HEK293 (cell line): ENCODE measurements around the gene TNFAIP8.

Source experiments
- EGR2 ChIP-seq: fragments of 450-650 bp; formaldehyde crosslinking; IDR thresholded peaks from 2 replicates; pipeline ENCODE4 v1.5.1; 2016; ENCODE audit warnings: low read depth, missing biosample characterization, missing genetic modification characterization
- KLF7 ChIP-seq: fragments of 450-650 bp; formaldehyde crosslinking; IDR thresholded peaks from 2 replicates; pipeline ENCODE4 v1.5.1; 2016; ENCODE audit warnings: missing biosample characterization, missing genetic modification characterization, borderline replicate concordance
- REST ChIP-seq: fragments of 450-650 bp; formaldehyde crosslinking; IDR thresholded peaks from 2 replicates; pipeline ENCODE4 v1.5.1; 2016; ENCODE audit warnings: missing biosample characterization, missing genetic modification characterization
- TCF7L2 ChIP-seq: IDR thresholded peaks from 2 replicates; pipeline ENCODE4 v1.6.1; 2011; ENCODE audit warnings: low read depth, mild to moderate bottlenecking, inconsistent platforms, low read length, moderate library complexity, borderline replicate concordance
- ZBTB44 ChIP-seq: fragments of 450-650 bp; IDR thresholded peaks from 2 replicates; pipeline ENCODE4 v1.5.1; 2018; ENCODE audit warnings: missing biosample characterization, mild to moderate bottlenecking, missing genetic modification characterization
- ZFHX2 ChIP-seq: fragments of 450-650 bp; formaldehyde crosslinking; conservative IDR thresholded peaks from 2 replicates; pipeline ENCODE4 v1.5.1; 2016; ENCODE audit warnings: missing biosample characterization, missing genetic modification characterization
- ZFP41 ChIP-seq: fragments of 450-650 bp; formaldehyde crosslinking; IDR thresholded peaks from 2 replicates; pipeline ENCODE4 v1.5.1; 2016; ENCODE audit warnings: missing biosample characterization, missing genetic modification characterization, borderline replicate concordance
- ZNF133 ChIP-seq: fragments of 450-650 bp; formaldehyde crosslinking; IDR thresholded peaks from 2 replicates; pipeline ENCODE4 v1.5.1; 2016; ENCODE audit warnings: missing biosample characterization, missing genetic modification characterization
- ZNF169 ChIP-seq: fragments of 450-650 bp; formaldehyde crosslinking; IDR thresholded peaks from 2 replicates; pipeline ENCODE4 v1.5.1; 2016; ENCODE audit warnings: missing biosample characterization, missing genetic modification characterization
- ZNF184 ChIP-seq: fragments of 450-650 bp; IDR thresholded peaks from 2 replicates; pipeline ENCODE4 v1.5.1; 2018; ENCODE audit warnings: missing biosample characterization, mild to moderate bottlenecking, missing genetic modification characterization
- ZNF223 ChIP-seq: fragments of 450-650 bp; formaldehyde crosslinking; IDR thresholded peaks from 2 replicates; pipeline ENCODE4 v1.5.1; 2016; ENCODE audit warnings: missing biosample characterization, missing genetic modification characterization
- ZNF24 ChIP-seq: fragments of 450-650 bp; formaldehyde crosslinking; IDR thresholded peaks from 2 replicates; pipeline ENCODE4 v1.5.1; 2016; ENCODE audit warnings: missing biosample characterization, missing genetic modification characterization
- ZNF266 ChIP-seq: fragments of 450-650 bp; formaldehyde crosslinking; IDR thresholded peaks from 2 replicates; pipeline ENCODE4 v1.5.1; 2016; ENCODE audit warnings: missing biosample characterization, missing genetic modification characterization, low read depth
- ZNF341 ChIP-seq: fragments of 450-650 bp; formaldehyde crosslinking; IDR thresholded peaks from 2 replicates; pipeline ENCODE4; 2016; ENCODE audit warnings: low read depth, missing biosample characterization, missing genetic modification characterization
- ZNF350 ChIP-seq: fragments of 450-650 bp; formaldehyde crosslinking; IDR thresholded peaks from 2 replicates; pipeline ENCODE4 v1.5.0; 2017; ENCODE audit warnings: missing biosample characterization, mild to moderate bottlenecking, missing genetic modification characterization
- ZNF501 ChIP-seq: fragments of 450-650 bp; formaldehyde crosslinking; IDR thresholded peaks from 2 replicates; pipeline ENCODE4 v1.5.1; 2016; ENCODE audit warnings: missing biosample characterization, missing genetic modification characterization
- ZNF518A ChIP-seq: fragments of 450-650 bp; formaldehyde crosslinking; conservative IDR thresholded peaks from 2 replicates; pipeline ENCODE4 v1.5.1; 2016; ENCODE audit warnings: low read depth, missing biosample characterization, missing genetic modification characterization
- ZNF529 ChIP-seq: fragments of 450-650 bp; formaldehyde crosslinking; IDR thresholded peaks from 2 replicates; pipeline ENCODE4 v1.5.1; 2017; ENCODE audit warnings: missing genetic modification characterization, missing biosample characterization; ENCODE audit not compliant: insufficient replicate concordance
- ZNF548 ChIP-seq: fragments of 450-650 bp; formaldehyde crosslinking; IDR thresholded peaks from 2 replicates; pipeline ENCODE4 v1.5.1; 2016; ENCODE audit warnings: missing biosample characterization, missing genetic modification characterization
- ZNF555 ChIP-seq: fragments of 450-650 bp; formaldehyde crosslinking; conservative IDR thresholded peaks from 2 replicates; pipeline ENCODE4 v1.5.1; 2017; ENCODE audit warnings: missing biosample characterization, mild to moderate bottlenecking, missing genetic modification characterization, inconsistent platforms
- ZNF558 ChIP-seq: fragments of 450-650 bp; formaldehyde crosslinking; IDR thresholded peaks from 2 replicates; pipeline ENCODE4 v1.5.1; 2016; ENCODE audit warnings: missing biosample characterization, missing genetic modification characterization
- ZNF629 ChIP-seq: fragments of 450-650 bp; formaldehyde crosslinking; IDR thresholded peaks from 2 replicates; pipeline ENCODE4 v1.5.1; 2017; ENCODE audit warnings: missing biosample characterization, missing genetic modification characterization
- ZNF837 ChIP-seq: fragments of 450-650 bp; formaldehyde crosslinking; IDR thresholded peaks from 2 replicates; pipeline ENCODE4 v1.5.1; 2016; ENCODE audit warnings: missing biosample characterization, missing genetic modification characterization
- ZSCAN16 ChIP-seq: fragments of 450-650 bp; formaldehyde crosslinking; IDR thresholded peaks from 2 replicates; pipeline ENCODE4 v1.5.1; 2016; ENCODE audit warnings: missing biosample characterization, missing genetic modification characterization
- ZSCAN23 ChIP-seq: fragments of 450-650 bp; formaldehyde crosslinking; IDR thresholded peaks from 2 replicates; pipeline ENCODE4 v1.5.1; 2016; ENCODE audit warnings: missing biosample characterization, missing genetic modification characterization
- TF ChIP-seq, protein P1 (sequence below): fragments of 450-650 bp; formaldehyde crosslinking; IDR thresholded peaks from 2 replicates; pipeline ENCODE4 v1.5.1; 2016; ENCODE audit warnings: missing biosample characterization, missing genetic modification characterization
- TF ChIP-seq, protein P2 (sequence below): fragments of 450-650 bp; formaldehyde crosslinking; IDR thresholded peaks from 2 replicates; pipeline ENCODE4 v1.5.1; 2017; ENCODE audit warnings: missing biosample characterization, missing genetic modification characterization

TNFAIP8 gene

GRCh38 chr5:119323601-119324000, 32.2 kb upstream of the TNFAIP8 start (continued):
- no peak for TF ChIP-seq ZSCAN16 (tag by site-specific recombination)
- peak; percentile 72 for TF ChIP-seq ZNF629 (tag by site-specific recombination)
- TF ChIP-seq ZNF341 (tag by site-specific recombination): no peak
- no peak for TF ChIP-seq ZNF133 (tag by site-specific recombination)
- TF ChIP-seq EGR2 (tag by site-specific recombination): no peak
- no peak for TF ChIP-seq ZNF350
- peak; percentile 95 for TF ChIP-seq ZNF24 (tag by site-specific recombination)
- TF ChIP-seq, protein P1, sequence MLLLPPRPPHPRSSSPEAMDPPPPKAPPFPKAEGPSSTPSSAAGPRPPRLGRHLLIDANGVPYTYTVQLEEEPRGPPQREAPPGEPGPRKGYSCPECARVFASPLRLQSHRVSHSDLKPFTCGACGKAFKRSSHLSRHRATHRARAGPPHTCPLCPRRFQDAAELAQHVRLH (tag by site-specific recombination): no peak
- no peak for TF ChIP-seq ZNF555 (tag by site-specific recombination)
- TF ChIP-seq KLF7 (tag by site-specific recombination): no peak
- no peak for TF ChIP-seq ZNF223 (tag by site-specific recombination)
- TF ChIP-seq ZNF266: no peak
- TF ChIP-seq ZNF518A (tag by site-specific recombination): peak; percentile 53; the same call in 1 of the 2 replicates
- TF ChIP-seq ZNF837: no peak
- TF ChIP-seq, protein P2, sequence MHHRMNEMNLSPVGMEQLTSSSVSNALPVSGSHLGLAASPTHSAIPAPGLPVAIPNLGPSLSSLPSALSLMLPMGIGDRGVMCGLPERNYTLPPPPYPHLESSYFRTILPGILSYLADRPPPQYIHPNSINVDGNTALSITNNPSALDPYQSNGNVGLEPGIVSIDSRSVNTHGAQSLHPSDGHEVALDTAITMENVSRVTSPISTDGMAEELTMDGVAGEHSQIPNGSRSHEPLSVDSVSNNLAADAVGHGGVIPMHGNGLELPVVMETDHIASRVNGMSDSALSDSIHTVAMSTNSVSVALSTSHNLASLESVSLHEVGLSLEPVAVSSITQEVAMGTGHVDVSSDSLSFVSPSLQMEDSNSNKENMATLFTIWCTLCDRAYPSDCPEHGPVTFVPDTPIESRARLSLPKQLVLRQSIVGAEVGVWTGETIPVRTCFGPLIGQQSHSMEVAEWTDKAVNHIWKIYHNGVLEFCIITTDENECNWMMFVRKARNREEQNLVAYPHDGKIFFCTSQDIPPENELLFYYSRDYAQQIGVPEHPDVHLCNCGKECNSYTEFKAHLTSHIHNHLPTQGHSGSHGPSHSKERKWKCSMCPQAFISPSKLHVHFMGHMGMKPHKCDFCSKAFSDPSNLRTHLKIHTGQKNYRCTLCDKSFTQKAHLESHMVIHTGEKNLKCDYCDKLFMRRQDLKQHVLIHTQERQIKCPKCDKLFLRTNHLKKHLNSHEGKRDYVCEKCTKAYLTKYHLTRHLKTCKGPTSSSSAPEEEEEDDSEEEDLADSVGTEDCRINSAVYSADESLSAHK (tag by site-specific recombination): peak; percentile 84
- peak; percentile 54; the same call in 1 of the 2 replicates for TF ChIP-seq ZNF558 (tag by site-specific recombination)
- no peak for TF ChIP-seq ZNF548 (tag by site-specific recombination)
- TF ChIP-seq ZBTB44 (tag by site-specific recombination): no peak; the same call in 1 of the 2 replicates
- no peak for TF ChIP-seq ZNF529 (tag by site-specific recombination)
- 0 out of 2 replicates have a peak, but pooled peaks have one; percentile 16 for TF ChIP-seq ZNF184 (tag by site-specific recombination)
- no peak for TF ChIP-seq TCF7L2
- TF ChIP-seq ZNF501 (tag by site-specific recombination): 0 out of 2 replicates have a peak, but pooled peaks have one; percentile 16
- TF ChIP-seq REST (tag by site-specific recombination): no peak
- TF ChIP-seq ZSCAN23 (tag by site-specific recombination): no peak
- no peak for TF ChIP-seq ZFP41 (tag by site-specific recombination)
- no peak for TF ChIP-seq ZFHX2 (tag by site-specific recombination)
- no peak for TF ChIP-seq ZNF169
